Activated CD4-positive, alpha-beta memory T cell treated with anti-CD3 and anti-CD28 coated beads, Interleukin-2, amount 10 ng/mL, durations not matched to agents 7 days and 5 days (primary cell): ENCODE measurements around the gene WBP2. TPM values are rescaled to one million over a fixed set of nuclear protein-coding genes. Genes with fewer than 3 reads are reported as not detected.
A peak's percentile ranks its signal among the peaks of the same experiment; 100 is the strongest.

ENCODE experiments used
- CTCF ChIA-PET: fragments of 350-600 bp; sonication (Branson Sonifier 250); formaldehyde crosslinking; loops from one replicate; lab custom pipeline; 2021; ENCODE audit warnings: antibody characterized with exemption, inconsistent platforms; lab: Charles Lee
- POLR2A ChIA-PET: fragments of 350-600 bp; sonication (Branson Sonifier 250); formaldehyde crosslinking; loops from one replicate; lab custom pipeline; 2021; ENCODE audit warnings: antibody characterized with exemption; lab: Charles Lee
- DNase-seq: peaks from one replicate; pipeline ENCODE4 v3.0.0-alpha.2; 2020
- H3K27ac Mint-ChIP-seq: one replicate; pipeline ENCODE4 v1.8.0; 2021; ENCODE audit warnings: mild to moderate bottlenecking, mixed read lengths
- H3K27me3 Mint-ChIP-seq: one replicate; pipeline ENCODE4 v1.8.0; 2021; ENCODE audit warnings: mixed read lengths
- H3K36me3 Mint-ChIP-seq: one replicate; pipeline ENCODE4 v1.8.0; 2021; ENCODE audit warnings: low read depth, mixed read lengths
- H3K4me1 Mint-ChIP-seq: one replicate; pipeline ENCODE4 v1.8.0; 2021; ENCODE audit warnings: mixed read lengths
- H3K4me3 Mint-ChIP-seq: one replicate; pipeline ENCODE4 v1.8.0; 2021; ENCODE audit warnings: mild to moderate bottlenecking, mixed read lengths
- H3K9me3 Mint-ChIP-seq: one replicate; pipeline ENCODE4 v1.8.0; 2021; ENCODE audit warnings: mixed read lengths
- total RNA-seq, 2 experiments: library from RNA; stranded (reverse); gene quantifications; one replicate each; pipeline ENCODE4 v1.2.3, GENCODE V29; 2021

WBP2 gene
- total RNA-seq, 2 experiments from 2014 or later, result 107 to 114 TPM

- H3K4me1 Mint-ChIP-seq, result peaks cover 28% of the 10 kb centered on the region
- CTCF ChIA-PET, result interaction anchor here (0.5 to 0.9 kb wide), 3 partner anchors 20 to 74 kb away, joined by 3 to 10 read pairs (median 3); no protein-coding TSS in a partner anchor
- no peaks in the 10 kb centered on the region for H3K9me3 Mint-ChIP-seq
- POLR2A ChIA-PET, result interaction anchor here (0.6 to 15.1 kb wide), 8 partner anchors 8 to 58 kb away, joined by 3 to 190 read pairs (median 12); partner anchors contain the start of genes UNC13D, UNK and WBP2
- peak overlapping the region; percentile 68 for H3K27ac Mint-ChIP-seq
- no peak for DNase-seq
- H3K27me3 Mint-ChIP-seq, result no peaks in the 10 kb centered on the region
- peaks cover 34% of the 10 kb centered on the region for H3K36me3 Mint-ChIP-seq
- H3K4me3 Mint-ChIP-seq, result no peak overlapping the region
Observed at GRCh38 chr17:75822119-75822799, 32.9 kb downstream of the WBP2 start.

DNA sequence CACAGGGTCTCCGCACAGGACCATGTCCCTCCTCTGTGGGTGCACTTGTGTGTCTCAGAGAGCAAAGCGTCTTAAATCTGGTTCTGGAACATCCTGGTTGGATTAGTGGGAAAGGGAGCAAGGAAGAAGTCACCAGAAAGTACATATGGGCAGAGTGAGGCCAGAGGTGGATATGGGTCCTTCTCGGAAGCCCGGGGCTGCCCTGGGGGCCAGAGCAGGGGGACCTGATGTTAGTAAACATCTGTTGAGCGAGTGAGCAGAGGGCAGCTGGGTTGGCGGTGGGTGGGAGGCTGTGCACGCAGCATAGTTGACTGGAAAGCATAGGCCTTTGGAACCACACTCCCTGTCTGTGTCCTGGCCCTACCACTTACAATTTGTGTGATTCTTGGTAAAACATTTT lies 33.6 kb downstream of the WBP2 start:
- no peak for DNase-seq
- Mint-ChIP-seq H3K27me3 (no peaks in the 10 kb centered on the region), H3K36me3 (peaks cover 30% of the 10 kb centered on the region), H3K27ac (peak overlapping the region; percentile 68), H3K9me3 (no peaks in the 10 kb centered on the region), H3K4me1 (peaks cover 24% of the 10 kb centered on the region), H3K4me3 (no peak overlapping the region)
- ChIA-PET CTCF (no interaction called here), POLR2A (interaction anchor here (0.6 to 15.1 kb wide), 7 partner anchors 7 to 75 kb away, joined by 3 to 190 read pairs (median 13); partner anchors contain the start of genes TRIM65, UNC13D, UNK and WBP2)

DNA sequence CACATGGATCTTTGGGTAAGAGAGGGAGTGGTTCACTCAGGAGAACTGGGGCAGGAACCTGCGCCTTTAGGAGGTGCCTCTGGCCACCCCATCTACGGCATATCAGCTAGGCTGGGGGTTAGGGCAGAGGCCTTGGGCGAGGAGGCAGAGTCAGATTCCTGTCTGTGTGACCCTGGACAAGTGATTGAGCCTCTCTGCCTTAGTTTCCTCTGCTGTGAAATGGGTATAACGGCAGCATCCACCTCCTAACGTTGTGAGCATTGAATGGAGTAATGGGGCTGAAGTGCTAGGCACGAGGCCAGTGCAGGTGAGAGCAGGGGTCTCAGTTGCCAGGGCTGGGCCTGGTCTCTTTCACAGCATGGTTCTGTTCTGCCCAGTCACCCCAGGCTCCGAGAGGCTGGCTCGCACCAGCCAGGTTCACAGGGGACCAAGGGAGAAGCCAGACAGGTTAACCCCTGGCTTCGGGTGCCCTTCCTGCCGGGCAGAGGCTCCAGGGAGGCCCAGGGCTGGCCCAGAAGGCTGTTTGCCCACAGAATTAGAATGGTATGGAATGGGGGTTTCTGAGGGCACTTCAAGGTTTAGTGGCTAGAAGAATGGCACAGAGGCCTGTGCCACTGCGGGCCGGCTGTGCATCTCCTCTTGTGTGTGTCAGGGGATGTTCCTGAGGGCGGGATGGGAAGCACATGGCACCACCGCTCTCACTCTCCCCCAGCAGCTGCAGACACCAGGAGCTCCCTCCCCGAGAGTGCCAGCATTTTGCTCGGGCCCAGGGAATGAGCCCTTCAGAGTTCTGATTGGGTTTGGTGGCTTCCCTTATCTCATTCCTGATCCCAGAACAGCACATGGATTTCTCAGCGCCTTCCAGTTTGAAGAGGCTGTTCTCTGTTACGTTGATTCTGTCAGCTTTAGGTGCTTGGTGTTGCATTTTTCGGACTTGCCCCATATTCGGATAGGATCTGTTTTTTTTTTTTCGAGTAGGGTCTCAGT lies 34.7 kb downstream of the WBP2 start:
- CTCF ChIA-PET, result interaction anchor here (3.2 kb wide), 1 partner anchor 67 kb away, joined by 9 read pairs; no protein-coding TSS in a partner anchor
- Mint-ChIP-seq H3K36me3 (peaks cover 28% of the 10 kb centered on the region), H3K4me3 (no peak overlapping the region), H3K27me3 (no peaks in the 10 kb centered on the region), H3K27ac (no peak overlapping the region), H3K9me3 (no peaks in the 10 kb centered on the region), H3K4me1 (peaks cover 24% of the 10 kb centered on the region)
- POLR2A ChIA-PET, result interaction anchor here (0.8 to 15.1 kb wide), 4 partner anchors 10 to 44 kb away, joined by 3 to 190 read pairs (median 37); partner anchors contain the start of gene UNK
- DNase-seq, result no peak

DNA sequence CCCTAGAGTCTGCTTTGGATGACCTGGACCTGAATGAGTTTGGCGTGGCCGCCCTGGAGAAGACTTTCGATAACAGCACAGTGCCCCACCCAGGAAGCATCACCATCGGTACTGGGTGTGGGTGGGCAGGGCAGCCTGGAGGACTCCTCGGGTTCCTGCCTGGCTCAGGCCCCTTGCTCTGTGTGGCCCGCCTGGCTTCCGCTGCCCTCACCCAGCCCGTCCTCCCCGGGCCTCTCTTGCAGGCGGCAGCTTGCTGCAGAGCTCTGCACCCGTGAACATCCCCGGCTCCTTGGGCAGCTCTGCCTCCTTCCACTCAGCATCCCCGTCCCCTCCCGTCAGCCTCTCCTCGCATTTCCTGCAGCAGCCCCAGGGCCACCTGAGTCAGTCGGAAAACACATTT lies 35.5 kb downstream of the WBP2 start:
- Mint-ChIP-seq H3K27ac (no peak overlapping the region), H3K27me3 (no peaks in the 10 kb centered on the region), H3K4me3 (no peak overlapping the region), H3K36me3 (peaks cover 26% of the 10 kb centered on the region), H3K9me3 (no peaks in the 10 kb centered on the region), H3K4me1 (peaks cover 24% of the 10 kb centered on the region)
- ChIA-PET POLR2A (interaction anchor here (1.4 to 15.1 kb wide), 2 partner anchors 13 to 43 kb away, joined by 4 to 190 read pairs; a partner anchor contains a TSS), CTCF (interaction anchor here (3.2 kb wide), 1 partner anchor 66 kb away, joined by 9 read pairs; no protein-coding TSS in a partner anchor)
- DNase-seq, result no peak

DNA sequence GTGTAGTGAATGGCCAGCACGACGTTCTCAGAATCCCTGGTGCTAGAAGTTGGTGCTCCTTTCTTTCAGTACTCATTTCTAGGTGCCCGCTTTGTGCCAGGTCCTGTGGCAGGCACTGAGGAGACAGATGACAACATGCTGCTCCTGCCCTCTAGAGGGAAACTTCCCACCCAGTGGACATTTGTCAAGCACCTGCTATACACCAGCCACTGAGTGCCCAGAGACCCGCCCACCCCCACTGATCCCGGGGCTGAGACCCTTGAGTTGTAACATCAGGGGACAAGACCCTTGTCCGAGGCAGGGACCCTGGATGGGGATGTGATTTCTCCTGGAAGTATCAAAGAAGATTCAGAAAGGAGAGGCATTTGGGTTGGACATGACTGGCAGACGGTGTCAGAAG lies 36.0 kb downstream of the WBP2 start:
- DNase-seq, result no peak
- ChIA-PET CTCF (interaction anchor here (1.2 to 3.2 kb wide), 3 partner anchors 12 to 66 kb away, joined by 3 to 9 read pairs (median 8); no protein-coding TSS in a partner anchor), POLR2A (interaction anchor here (0.9 to 2.7 kb wide), 5 partner anchors 8 to 41 kb away, joined by 3 to 11 read pairs (median 4); a partner anchor contains a TSS)
- H3K27ac Mint-ChIP-seq, result no peak overlapping the region
- H3K9me3 Mint-ChIP-seq, result no peaks in the 10 kb centered on the region
- H3K4me3 Mint-ChIP-seq, result no peak overlapping the region
- H3K36me3 Mint-ChIP-seq, result peaks cover 27% of the 10 kb centered on the region
- peaks cover 24% of the 10 kb centered on the region for H3K4me1 Mint-ChIP-seq
- H3K27me3 Mint-ChIP-seq, result no peaks in the 10 kb centered on the region

GRCh38 chr17:75818326-75818885 lies 36.7 kb downstream of the WBP2 start:
- ChIA-PET POLR2A (interaction anchor here (0.9 to 2.7 kb wide), 5 partner anchors 9 to 40 kb away, joined by 3 to 11 read pairs (median 4); a partner anchor contains a TSS), CTCF (interaction anchor here (1.2 to 3.2 kb wide), 3 partner anchors 12 to 65 kb away, joined by 3 to 9 read pairs (median 8); no protein-coding TSS in a partner anchor)
- peaks cover 25% of the 10 kb centered on the region for H3K36me3 Mint-ChIP-seq
- H3K9me3 Mint-ChIP-seq, result no peaks in the 10 kb centered on the region
- no peak overlapping the region for H3K4me3 Mint-ChIP-seq
- no peak for DNase-seq
- no peak overlapping the region for H3K27ac Mint-ChIP-seq
- no peaks in the 10 kb centered on the region for H3K27me3 Mint-ChIP-seq
- H3K4me1 Mint-ChIP-seq, result peaks cover 24% of the 10 kb centered on the region

- no peak overlapping the region for H3K27ac Mint-ChIP-seq
- DNase-seq, result no peak
- H3K4me1 Mint-ChIP-seq, result peaks cover 24% of the 10 kb centered on the region
- ChIA-PET CTCF (interaction anchor here (2.5 to 3.2 kb wide), 2 partner anchors 13 to 64 kb away, joined by 8 to 9 read pairs; no protein-coding TSS in a partner anchor), POLR2A (interaction anchor here (2.7 kb wide), 1 partner anchor 10 kb away, joined by 11 read pairs; no protein-coding TSS in a partner anchor)
- H3K27me3 Mint-ChIP-seq, result no peaks in the 10 kb centered on the region
- no peaks in the 10 kb centered on the region for H3K9me3 Mint-ChIP-seq
- peaks cover 25% of the 10 kb centered on the region for H3K36me3 Mint-ChIP-seq
- no peak overlapping the region for H3K4me3 Mint-ChIP-seq
Observed at GRCh38 chr17:75817571-75817970, 37.6 kb downstream of the WBP2 start.

DNA sequence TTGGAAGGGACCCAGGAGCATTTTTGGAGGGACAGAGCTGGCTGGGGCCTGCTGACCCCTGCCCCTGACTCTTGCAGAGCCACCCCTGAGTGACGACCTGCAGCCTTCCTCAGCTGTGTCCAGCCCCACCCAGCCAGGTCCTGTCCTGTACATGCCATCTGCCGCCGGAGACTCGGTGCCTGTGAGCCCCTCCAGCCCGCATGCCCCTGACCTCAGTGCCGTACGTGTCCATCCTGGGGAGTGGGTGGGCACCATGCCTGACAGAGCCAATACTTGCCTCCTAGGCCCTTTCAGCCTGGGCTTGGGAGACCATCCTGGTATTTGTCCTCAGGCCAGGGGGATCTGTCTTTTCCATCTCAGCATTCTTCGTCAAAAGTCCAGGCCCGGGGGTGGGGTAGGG lies 38.4 kb downstream of the WBP2 start:
- Mint-ChIP-seq H3K4me1 (peaks cover 15% of the 10 kb centered on the region), H3K36me3 (peaks cover 23% of the 10 kb centered on the region), H3K4me3 (no peak overlapping the region), H3K9me3 (no peaks in the 10 kb centered on the region), H3K27ac (no peak overlapping the region), H3K27me3 (no peaks in the 10 kb centered on the region)
- ChIA-PET POLR2A (interaction anchor here (2.0 to 2.7 kb wide), 2 partner anchors 11 to 37 kb away, joined by 7 to 11 read pairs; no protein-coding TSS in a partner anchor), CTCF (interaction anchor here (0.6 to 3.2 kb wide), 3 partner anchors 14 to 88 kb away, joined by 3 to 9 read pairs (median 8); no protein-coding TSS in a partner anchor)
- no peak for DNase-seq

DNA sequence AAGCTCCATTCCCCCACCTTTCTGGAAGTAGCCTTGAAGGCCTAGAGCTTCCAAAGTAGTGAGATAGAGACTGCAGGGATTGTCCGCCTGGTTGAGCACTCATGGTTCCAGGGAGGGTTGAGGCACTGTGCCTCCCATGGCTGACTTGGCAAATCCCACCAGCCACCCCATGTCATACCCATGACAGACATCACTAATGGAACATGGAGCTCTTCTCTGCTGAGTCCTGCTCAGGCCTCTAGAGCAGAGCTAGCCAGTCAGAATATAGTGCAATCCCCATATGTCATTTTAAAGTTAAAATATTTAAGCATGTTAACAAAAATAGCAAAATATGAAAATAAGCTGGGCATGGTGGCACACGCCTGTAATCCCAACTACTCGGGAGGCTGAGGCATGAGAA lies 39.7 kb downstream of the WBP2 start:
- H3K36me3 Mint-ChIP-seq, result peaks cover 19% of the 10 kb centered on the region
- H3K27ac Mint-ChIP-seq, result no peak overlapping the region
- H3K4me3 Mint-ChIP-seq, result no peak overlapping the region
- no peak for DNase-seq
- peaks cover 9% of the 10 kb centered on the region for H3K4me1 Mint-ChIP-seq
- H3K9me3 Mint-ChIP-seq, result no peaks in the 10 kb centered on the region
- ChIA-PET POLR2A (interaction anchor here (0.9 to 2.5 kb wide), 5 partner anchors 8 to 41 kb away, joined by 3 to 13 read pairs (median 7); partner anchors contain the start of gene UNK), CTCF (interaction anchor here (0.6 to 1.8 kb wide), 5 partner anchors 10 to 214 kb away, joined by 3 to 5 read pairs (median 3); partner anchors contain the start of gene SMIM5)
- H3K27me3 Mint-ChIP-seq, result no peaks in the 10 kb centered on the region

- H3K4me3 Mint-ChIP-seq, result no peak overlapping the region
Observed at GRCh38 chr17:75814900-75815373, 40.2 kb downstream of the WBP2 start.

DNA sequence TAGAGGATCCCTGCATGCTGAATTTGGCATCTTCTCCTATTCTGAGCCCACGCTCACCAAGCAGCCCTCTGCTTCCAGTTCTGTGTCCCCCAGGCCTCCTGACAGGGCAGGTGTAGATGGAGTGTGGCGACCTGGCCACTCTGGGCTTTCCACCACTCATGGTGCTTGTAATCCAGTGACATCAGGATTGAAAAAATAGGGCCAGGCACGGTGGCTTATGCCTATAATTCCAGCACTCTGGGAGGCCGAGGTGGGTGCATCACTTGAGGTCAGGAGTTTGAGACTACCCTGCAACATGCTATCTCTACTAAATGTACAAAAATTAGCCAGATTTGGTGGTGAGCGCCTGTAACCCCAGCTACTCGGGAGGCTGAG lies 41.1 kb downstream of the WBP2 start:
- Mint-ChIP-seq H3K27ac (no peak overlapping the region), H3K27me3 (no peaks in the 10 kb centered on the region)
- POLR2A ChIA-PET, result interaction anchor here (0.6 to 2.5 kb wide), 5 partner anchors 9 to 39 kb away, joined by 3 to 13 read pairs (median 4); no protein-coding TSS in a partner anchor

More at GRCh38 chr17:75814900-75815373, 40.2 kb downstream of the WBP2 start:
- Mint-ChIP-seq H3K27me3 (no peaks in the 10 kb centered on the region), H3K9me3 (no peaks in the 10 kb centered on the region), H3K4me1 (peaks cover 9% of the 10 kb centered on the region), H3K27ac (no peak overlapping the region), H3K36me3 (peaks cover 19% of the 10 kb centered on the region)
- CTCF ChIA-PET, result interaction anchor here (0.6 to 1.8 kb wide), 5 partner anchors 11 to 214 kb away, joined by 3 to 5 read pairs (median 3); no protein-coding TSS in a partner anchor
- POLR2A ChIA-PET, result interaction anchor here (0.9 to 2.5 kb wide), 5 partner anchors 8 to 40 kb away, joined by 3 to 13 read pairs (median 7); partner anchors contain the start of gene UNK
- no peak for DNase-seq

More for the DNA sequence above, 41.1 kb downstream of the WBP2 start:
- H3K9me3 Mint-ChIP-seq, result no peaks in the 10 kb centered on the region
- no peak overlapping the region for H3K4me3 Mint-ChIP-seq
- CTCF ChIA-PET, result interaction anchor here (0.6 kb wide), 1 partner anchor 41 kb away, joined by 3 read pairs; no protein-coding TSS in a partner anchor
- H3K4me1 Mint-ChIP-seq, result peaks cover 1% of the 10 kb centered on the region
- peaks cover 11% of the 10 kb centered on the region for H3K36me3 Mint-ChIP-seq
- DNase-seq, result no peak
